NCI-H1105 treated with DMSO at 0.1 percent for 48 hours (cell line): ENCODE results near the gene PLPPR5.
A peak's percentile ranks its signal among the peaks of the same experiment; 100 is the strongest.
"Not testable (repeated sequence)": the region's sequence is repeated elsewhere in the genome, so short reads cannot be mapped to it uniquely, and the experiment has no call there.

Experiments
- DNase-seq: peaks from one replicate; lab custom pipeline; 2025; lab: John Stamatoyannopoulos, UW

Gene PLPPR5, protein sequence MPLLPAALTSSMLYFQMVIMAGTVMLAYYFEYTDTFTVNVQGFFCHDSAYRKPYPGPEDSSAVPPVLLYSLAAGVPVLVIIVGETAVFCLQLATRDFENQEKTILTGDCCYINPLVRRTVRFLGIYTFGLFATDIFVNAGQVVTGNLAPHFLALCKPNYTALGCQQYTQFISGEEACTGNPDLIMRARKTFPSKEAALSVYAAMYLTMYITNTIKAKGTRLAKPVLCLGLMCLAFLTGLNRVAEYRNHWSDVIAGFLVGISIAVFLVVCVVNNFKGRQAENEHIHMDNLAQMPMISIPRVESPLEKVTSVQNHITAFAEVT

DNA sequence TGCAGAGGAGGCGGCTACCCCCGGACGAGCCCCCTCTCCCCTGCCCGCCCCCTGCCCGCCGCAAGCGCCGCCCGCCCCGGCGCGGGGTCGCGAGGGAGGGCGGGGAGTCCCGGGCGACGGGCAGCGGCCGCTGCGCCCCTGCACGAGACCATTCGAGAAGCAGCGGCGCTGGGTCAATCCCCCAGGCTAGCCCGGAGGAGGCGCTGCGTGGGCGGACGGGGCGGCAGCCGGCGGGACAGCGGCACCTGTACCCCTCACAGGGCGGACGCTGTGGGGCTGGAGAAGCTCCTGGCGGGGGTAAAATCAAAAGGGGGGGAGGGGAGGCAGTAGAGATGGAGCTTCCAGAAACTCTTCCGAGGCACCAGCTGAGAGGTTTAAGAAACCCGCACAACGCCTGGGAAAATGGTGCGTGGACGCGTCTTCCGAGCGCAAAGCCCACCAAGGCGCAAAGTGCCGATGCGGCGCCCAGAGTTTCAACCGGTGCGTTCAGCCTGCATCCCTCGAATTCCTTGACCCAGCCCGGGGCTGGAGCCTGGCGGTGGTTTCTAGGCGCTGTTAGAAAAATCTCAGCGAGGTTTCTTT is at the start of gene PLPPR5:
TSS of gene PLPPR5 (minus strand) at position 1 of the 582 bp plus-strand sequence. CDS start 190 bp downstream, outside the sequence.
- DNase-seq: no peak

DNA sequence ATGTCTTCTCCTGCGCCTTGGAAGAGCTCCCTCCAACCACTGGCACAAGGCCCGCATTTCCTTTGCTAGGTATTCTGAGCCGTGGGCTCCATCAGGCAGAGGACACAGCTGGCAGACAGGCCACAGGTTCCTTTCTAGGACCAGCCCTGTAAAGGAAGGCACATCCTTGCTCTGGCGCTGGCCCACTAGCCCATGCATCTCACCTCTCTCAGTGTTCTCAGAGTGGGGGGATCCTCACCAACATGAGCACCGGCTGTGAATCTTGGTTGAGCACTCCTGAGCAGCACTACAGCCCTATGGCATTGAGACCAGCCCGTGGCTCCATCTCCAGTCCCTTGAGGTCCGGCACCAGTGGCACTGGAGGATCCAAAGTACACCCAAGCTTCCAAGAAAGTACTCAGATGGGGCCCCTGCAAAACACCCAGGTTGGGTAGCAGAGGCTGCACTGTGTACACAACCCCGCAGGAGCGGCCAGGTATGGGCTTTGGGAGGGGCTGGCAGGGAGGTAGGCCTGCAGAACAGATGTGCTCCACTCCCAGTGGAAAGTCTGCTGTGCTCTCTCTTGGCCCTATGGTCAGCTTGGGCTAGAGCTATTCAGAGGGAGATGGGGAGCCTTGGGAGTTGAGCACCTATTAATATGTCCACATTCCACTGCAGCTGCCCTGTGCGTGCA is 47.1 kb upstream of the PLPPR5 start:
- DNase-seq: no peak

GRCh38 chr1:99049745-99050144 is 45.1 kb upstream of the PLPPR5 start:
- no peak for DNase-seq

DNA sequence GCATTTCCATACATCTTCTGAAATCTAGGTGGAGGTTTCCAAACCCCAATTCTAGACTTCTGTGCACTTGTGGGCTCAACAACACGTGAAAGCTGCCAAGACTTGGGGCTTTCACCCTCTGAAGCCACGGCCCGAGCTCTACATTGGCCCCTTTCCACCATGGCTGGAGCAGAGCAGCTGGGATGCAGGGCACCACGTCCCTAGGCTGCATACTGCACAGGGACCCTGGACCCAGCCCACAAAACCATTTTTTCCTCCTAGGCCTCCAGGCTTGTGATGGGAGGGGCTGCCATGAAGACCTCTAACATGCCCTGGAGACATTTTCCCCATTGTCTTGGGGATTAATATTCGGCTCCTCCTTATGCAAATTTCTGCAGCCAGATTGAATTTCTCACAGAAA is 32.1 kb upstream of the PLPPR5 start:
- not testable (repeated sequence) for DNase-seq

DNA sequence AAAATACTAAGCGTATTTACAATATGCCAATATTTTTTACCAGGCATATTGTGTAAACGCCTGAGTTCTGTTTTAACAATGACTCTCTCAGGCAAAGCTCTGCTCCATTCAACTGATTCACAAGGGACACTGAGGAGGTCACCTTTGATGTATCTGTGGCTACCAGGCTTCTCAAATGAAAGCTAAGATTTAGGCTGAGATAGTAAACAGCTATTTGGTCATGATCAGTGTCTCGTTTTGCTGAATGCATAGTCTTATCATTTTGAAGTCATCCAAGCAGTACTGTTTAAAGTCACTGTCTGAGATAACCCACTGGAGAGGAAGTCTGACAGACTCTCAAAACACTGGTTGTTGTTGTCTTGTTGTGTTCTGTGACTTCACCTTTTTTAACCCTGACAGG is 13.7 kb upstream of the PLPPR5 start:
- DNase-seq: no peak

DNA sequence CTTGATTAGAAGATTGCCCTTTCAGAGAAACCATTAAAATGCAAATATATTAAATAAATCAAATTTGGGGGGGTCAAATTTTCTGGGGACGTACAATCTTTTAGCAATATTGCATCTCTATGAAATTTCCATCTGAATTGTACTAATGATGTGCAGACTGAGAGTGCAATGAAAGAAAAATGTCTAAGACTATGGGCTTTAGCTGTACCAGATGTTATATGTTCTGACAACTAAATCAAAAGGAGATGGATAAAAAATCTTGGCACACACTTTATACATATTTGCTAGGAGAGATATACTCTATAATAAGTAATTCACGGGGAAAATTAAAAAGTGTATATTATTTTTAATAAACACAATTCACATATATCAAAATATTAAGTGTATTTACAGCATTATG is 13.0 kb upstream of the PLPPR5 start:
- no peak for DNase-seq

DNA sequence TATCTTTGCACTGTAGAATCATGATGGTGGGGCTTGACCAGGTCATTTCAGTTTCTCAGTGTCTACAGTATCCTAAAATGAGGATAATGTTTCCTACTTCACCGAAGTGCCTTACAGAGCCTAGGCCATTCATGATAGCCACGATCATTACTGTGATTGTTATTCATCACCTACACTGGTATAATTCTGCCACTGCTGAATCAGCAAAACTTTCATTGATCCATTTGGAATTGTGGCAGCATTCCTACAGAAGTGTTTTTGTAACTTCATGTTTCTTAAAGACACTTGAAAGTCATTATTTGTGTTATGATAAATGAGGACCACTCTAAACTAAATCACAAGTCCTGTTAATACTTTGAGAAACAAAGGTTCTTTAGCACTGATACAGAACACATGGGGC is 6.0 kb upstream of the PLPPR5 start:
- DNase-seq: no peak

GRCh38 chr1:99007366-99007765 is 2.7 kb upstream of the PLPPR5 start:
- no peak for DNase-seq

GRCh38 chr1:99005537-99005942 is 879 bp upstream of the PLPPR5 start:
- no peak for DNase-seq

DNA sequence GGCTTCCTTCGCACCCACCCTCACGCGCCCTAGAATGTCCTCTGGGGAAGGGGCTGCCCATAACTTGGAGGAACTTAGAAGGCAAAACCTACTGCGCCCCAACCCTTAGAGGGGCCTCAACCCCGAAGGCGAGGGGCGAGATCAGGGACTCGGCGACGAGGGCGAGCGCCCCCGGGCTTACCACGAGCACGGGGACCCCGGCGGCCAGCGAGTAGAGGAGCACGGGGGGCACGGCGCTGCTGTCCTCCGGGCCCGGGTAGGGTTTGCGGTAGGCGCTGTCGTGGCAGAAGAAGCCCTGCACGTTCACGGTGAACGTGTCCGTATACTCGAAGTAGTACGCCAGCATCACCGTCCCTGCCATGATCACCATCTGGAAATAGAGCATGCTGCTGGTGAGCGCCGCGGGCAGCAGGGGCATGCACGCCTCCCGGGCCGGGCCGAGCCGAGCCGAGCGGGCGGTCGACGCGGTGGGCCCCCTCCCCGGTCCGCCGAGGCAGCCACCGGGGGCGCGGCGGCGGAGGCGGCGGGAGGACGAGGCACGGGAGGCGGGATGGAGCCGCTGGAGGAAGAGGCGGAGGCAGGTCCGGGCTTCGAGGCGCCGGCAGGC is 304 bp downstream of the PLPPR5 start:
- peak; percentile 45 for DNase-seq

GRCh38 chr1:99003581-99004253 is 944 bp downstream of the PLPPR5 start:
- no peak for DNase-seq

DNA sequence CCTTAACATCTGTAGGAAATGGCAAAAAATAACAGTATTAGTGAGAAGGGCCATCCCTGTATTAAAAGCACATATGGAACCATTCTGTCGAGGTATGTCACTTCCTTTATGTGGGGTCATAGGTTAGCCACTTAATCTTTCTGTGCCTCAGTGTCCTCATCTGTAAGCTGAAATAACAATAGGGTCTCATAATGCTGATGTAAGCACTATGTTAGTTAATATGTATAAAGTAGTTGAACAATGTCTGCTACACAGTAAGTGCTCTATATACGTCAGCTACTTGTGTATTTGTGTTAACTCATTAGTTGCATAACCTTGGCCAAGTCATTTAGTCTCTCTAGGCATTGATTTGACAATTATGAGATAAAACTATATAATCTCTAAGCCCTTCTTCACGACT is 11.8 kb downstream of the PLPPR5 start:
- no peak for DNase-seq

- no peak for DNase-seq
Observed at GRCh38 chr1:98991127-98992012, 13.3 kb downstream of the PLPPR5 start.

DNA sequence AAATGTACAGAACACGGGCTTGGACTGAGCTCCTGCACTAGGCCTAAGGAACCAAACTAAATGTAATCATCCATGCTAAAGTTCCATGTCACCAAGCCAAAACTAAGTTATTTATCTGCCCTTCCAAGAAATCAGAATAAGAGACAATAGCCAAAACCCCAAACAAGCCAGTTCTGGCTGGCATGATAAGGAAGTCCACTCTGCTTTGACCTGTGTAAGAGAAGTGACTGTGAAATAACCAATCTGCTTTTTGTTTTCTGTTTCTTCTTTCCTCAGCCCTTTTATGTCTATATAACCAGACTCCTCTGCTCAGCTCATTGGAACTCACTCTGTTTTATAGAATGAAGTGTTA is 15.1 kb downstream of the PLPPR5 start:
- DNase-seq: no peak

DNA sequence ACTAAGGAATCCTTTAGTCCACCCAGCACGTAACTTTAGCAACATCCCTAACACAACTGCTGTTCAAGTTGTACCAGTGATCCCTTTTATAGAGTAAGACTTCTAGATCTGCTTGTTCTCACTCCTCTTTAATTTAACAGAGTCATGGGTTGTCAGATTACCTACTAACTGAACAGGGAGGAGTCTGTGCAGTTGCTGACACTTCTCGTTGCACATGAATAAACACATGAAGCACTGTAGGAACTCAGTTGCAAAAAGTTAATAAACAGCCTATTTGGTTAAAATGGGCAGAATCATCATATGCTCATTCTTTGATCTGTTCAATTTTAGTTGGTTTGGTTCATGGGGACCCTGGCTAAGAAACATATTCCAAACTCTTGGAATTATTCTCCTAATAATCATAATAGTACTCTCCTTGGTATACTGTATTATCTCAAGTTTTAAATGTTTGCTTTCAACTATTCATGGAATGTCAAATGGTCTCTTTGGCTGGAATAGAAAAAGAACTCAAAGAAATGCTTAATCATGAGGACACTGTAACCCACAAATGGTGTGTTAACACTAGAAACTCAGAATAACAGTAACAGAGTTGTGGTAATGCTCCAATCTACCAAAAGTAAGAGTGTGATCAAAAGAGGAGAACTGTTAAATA is 15.6 kb downstream of the PLPPR5 start:
- DNase-seq: no peak

- no peak for DNase-seq
Observed at GRCh38 chr1:98985687-98986086, 19.0 kb downstream of the PLPPR5 start.

DNA sequence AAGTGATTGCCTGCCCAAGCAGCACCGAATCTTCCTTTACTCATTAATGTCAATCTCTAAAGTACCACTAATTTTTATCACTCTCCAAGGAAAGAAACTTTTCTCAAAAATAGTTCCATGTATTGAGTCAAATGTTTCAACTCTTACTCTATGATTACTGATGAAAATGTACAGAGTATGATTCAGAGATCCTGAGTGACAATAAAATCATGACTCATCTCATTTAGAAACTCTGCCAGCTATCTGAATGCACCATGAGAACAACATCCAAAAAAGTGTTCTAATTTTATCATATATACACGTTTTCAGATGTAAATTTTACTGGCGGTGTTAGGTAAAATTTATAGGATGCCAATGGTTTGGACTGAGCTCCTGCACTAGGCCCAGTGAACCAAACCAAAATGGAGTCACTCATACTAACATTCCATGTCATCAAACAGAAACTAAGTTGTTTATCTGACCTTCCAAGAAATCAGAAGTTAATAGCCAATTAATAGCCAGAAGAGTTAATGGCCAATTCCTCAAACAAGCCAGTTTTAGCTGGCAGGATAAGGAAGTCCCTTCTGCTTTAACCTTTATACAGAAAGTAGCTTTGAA is 22.6 kb downstream of the PLPPR5 start:
- DNase-seq: no peak

GRCh38 chr1:98979463-98979862 is 25.2 kb downstream of the PLPPR5 start:
- no peak for DNase-seq

DNA sequence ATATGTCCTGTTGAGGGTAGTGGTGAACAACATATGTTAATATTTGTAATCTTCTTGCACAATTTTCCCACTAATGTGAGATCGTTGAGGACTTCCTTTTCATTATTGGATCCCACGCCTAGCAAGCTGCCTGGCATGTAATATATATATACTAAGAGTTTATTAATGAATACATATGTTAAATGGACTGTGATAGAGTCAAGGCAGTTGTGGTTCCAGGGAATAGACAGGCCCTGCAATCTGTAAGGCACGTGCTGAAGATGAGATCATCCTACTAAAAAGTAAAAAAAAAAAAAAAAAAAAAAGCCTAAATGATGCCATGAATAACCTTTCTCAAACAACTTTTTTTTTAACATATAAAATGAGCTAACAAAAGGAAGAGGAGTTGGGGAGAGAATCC is 28.9 kb downstream of the PLPPR5 start:
- no peak for DNase-seq

DNA sequence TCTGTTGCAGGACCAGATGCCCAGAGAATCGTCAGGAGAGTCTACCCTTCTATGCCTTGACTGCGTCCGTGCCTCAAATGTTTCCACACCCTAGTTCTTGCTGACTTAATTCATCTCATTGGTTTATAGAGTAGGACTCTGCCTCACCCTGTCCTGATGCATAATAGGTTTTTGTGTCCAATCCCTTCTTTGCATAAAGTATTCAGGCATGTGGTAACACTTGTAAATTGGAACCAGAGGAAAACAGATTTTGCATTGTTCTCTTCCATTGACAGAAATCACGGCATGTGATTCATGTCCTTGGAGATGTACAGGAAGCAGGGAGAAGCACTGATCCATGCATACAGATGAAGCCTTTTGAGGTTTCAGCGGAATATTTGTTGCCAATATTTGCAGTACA is 29.5 kb downstream of the PLPPR5 start:
- DNase-seq: no peak
